HUES64 (cell line): ENCODE results near the gene SCP2.

Experiments
- H3K27ac ChIP-seq: 2 replicates; pipeline ENCODE4 v1.7.0; 2013; ENCODE audit warnings: low read depth, low read length, inconsistent platforms
- H3K27me3 ChIP-seq: 2 replicates; pipeline ENCODE4 v1.6.1; 2013; ENCODE audit warnings: mild to moderate bottlenecking, low read length; ENCODE audit not compliant: insufficient read depth
- H3K36me3 ChIP-seq: 2 replicates; pipeline ENCODE4 v1.6.1; 2013; ENCODE audit warnings: mild to moderate bottlenecking, low read length; ENCODE audit not compliant: insufficient read depth
- H3K4me1 ChIP-seq: 2 replicates; pipeline ENCODE4 v1.6.1; 2013; ENCODE audit warnings: mild to moderate bottlenecking, low read length, moderate library complexity; ENCODE audit not compliant: insufficient read depth
- H3K4me3 ChIP-seq: 2 replicates; pipeline ENCODE4 v1.5.1; 2013; ENCODE audit warnings: mild to moderate bottlenecking, low read length, moderate library complexity
- H3K9ac ChIP-seq: 2 replicates; pipeline ENCODE4 v1.6.1; 2013; ENCODE audit warnings: mild to moderate bottlenecking, low read depth, low read length
- H3K9me3 ChIP-seq: 2 replicates; pipeline ENCODE4 v1.6.1; 2013; ENCODE audit warnings: low read depth, low read length; ENCODE audit not compliant: insufficient read depth
- WGBS: fragments of 150-250, 120-280 bp; methylation state at CpG from one replicate; pipeline ENCODE4 v1.1.7; 2013; ENCODE audit warnings: missing lambda C conversion rate; 5-methylcytosine and 5-hydroxymethylcytosine counted together

SCP2 gene

DNA sequence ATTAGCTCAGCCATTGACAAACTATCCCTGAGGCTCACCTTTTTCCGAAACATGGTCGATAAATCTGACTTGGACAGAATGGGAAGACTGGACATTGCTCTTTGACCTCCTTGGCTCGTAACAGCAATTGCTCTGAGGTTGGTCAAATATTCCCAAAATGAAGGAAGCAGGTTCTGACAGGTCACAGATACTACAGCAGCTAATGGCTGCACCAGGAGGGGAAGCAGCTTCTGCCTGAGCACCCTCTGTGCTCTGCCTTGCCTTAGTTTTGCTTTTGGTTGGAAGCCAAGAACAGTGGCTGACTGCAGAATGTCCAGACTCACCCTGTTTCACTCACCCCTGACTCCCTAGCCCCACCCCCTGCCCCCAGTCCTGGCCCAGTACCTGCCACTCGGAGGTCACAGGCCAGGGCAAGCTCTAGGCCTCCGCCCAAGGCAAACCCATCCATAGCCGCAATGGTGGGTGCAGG lies 20.9 kb upstream of the SCP2 start:
- H3K27me3 ChIP-seq = no peaks in the 10 kb centered on the region
- no peak overlapping the region for H3K9ac ChIP-seq
- H3K9me3 ChIP-seq = no peaks in the 10 kb centered on the region
- no peak overlapping the region for H3K4me3 ChIP-seq
- H3K27ac ChIP-seq = no peak overlapping the region
- 95% methylated on average over 6 of the region's 6 CpGs for WGBS
- H3K4me1 ChIP-seq = peaks cover 6% of the 10 kb centered on the region
- no peaks in the 10 kb centered on the region for H3K36me3 ChIP-seq

DNA sequence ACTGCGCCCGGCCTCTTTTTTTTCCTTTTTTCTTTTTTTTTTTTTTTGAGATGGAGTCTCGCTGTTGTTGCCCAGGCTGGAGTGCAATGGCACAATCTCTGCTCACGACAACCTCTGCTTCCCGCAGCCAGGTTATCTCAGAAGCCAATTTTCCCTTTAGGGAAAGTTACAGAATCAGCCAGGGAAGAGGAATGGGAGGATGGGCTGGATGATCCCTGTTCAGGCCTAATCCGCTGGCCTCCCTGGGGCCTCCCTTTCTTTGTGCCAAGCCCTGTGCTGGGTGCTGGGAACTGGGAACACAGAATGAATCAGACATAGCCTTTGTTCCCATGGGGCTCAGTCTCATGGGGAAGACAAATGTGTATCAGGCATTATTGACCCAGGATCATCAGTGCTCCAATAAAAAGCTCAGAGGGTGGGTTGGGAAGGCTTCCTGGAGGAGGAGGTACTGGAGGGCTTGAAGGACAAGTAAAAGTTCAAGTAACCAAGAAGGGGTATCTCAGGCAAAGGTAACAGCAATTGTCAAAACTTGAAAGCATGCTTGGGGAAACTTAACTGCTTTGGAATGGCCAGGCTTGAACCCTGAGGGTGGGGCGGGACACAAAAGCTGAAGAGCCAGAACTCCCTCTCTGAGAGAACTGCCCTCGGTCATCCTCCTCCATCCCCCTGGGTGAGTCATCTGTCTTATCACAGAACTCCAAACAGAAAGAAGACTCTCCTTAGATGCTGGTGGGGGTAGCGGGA lies 19.8 kb upstream of the SCP2 start:
- no peaks in the 10 kb centered on the region for H3K27me3 ChIP-seq
- H3K9me3 ChIP-seq = no peaks in the 10 kb centered on the region
- 89% methylated on average over 9 of the region's 9 CpGs for WGBS
- H3K27ac ChIP-seq = no peak overlapping the region
- H3K36me3 ChIP-seq = no peaks in the 10 kb centered on the region
- H3K9ac ChIP-seq = no peak overlapping the region
- peaks cover 6% of the 10 kb centered on the region for H3K4me1 ChIP-seq
- H3K4me3 ChIP-seq = no peak overlapping the region

DNA sequence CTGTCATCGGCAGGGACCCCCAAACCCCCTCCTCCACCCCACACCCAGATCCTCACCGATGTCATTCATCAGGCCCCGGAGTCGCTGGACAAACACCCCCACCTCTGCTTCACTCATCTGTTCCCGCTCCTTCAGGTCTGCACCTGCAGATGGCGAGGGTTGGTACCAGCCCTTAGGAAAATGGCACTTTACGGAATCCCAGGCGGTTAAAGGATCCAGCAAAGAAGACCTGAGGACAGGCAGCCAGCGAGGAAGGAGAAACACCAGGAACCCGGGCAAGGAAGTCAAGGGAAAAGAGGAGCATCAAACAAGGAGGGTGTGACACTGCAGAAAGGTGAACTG lies 19.3 kb upstream of the SCP2 start:
- Histone ChIP-seq H3K9me3 (no peaks in the 10 kb centered on the region), H3K9ac (no peak overlapping the region), H3K27me3 (no peaks in the 10 kb centered on the region), H3K27ac (no peak overlapping the region), H3K4me1 (peaks cover 6% of the 10 kb centered on the region), H3K36me3 (no peaks in the 10 kb centered on the region), H3K4me3 (no peak overlapping the region)
- WGBS = 90% methylated on average over 10 of the region's 10 CpGs

DNA sequence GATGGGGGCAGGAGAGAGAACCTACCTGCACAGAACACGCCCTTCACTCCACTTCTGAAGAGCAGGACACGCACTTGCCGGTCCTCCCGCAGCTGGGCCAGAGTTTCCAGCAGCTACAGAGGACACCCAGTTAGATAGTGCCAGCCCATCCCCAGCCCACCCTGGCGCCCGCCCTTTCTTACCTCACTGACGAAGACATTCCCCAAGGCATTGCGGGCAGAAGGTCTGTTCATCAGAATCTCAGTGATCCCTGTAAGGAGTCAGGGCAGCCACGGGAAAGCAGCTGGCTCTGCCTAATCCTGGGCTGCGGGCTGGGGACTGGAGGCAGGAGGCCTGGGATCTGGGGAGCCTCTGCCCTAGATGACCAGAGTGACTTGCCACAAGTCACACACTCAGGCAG lies 15.5 kb upstream of the SCP2 start:
- Histone ChIP-seq H3K36me3 (no peaks in the 10 kb centered on the region), H3K27ac (no peak overlapping the region), H3K4me3 (no peak overlapping the region), H3K4me1 (peaks cover 5% of the 10 kb centered on the region), H3K27me3 (no peaks in the 10 kb centered on the region), H3K9ac (no peak overlapping the region), H3K9me3 (no peaks in the 10 kb centered on the region)
- 85% methylated on average over 10 of the region's 10 CpGs for WGBS

DNA sequence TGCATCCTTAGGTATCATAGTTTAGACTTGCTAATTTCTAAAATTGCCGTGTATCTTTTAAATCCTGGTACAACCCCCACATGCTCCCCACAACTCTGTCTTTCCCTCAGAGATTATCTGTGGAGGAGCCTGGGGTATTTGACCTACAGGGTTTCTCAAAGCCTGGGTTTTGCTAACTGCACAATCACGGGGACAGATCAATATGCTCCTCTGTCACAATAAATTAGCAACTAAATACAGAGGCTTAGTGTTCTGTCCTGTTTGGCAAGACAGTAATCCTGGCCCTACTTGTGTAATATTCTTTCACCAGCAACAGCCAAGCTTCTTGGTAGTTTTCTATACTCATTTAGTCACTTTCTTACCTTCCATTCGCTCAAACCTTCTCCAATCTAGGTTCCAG lies 14.1 kb upstream of the SCP2 start:
- H3K9ac ChIP-seq = no peak overlapping the region
- H3K27ac ChIP-seq = no peak overlapping the region
- H3K36me3 ChIP-seq = no peaks in the 10 kb centered on the region
- WGBS = 88% methylated on average over 3 of the region's 3 CpGs
- no peak overlapping the region for H3K4me3 ChIP-seq
- H3K9me3 ChIP-seq = no peaks in the 10 kb centered on the region
- H3K4me1 ChIP-seq = peaks cover 5% of the 10 kb centered on the region
- H3K27me3 ChIP-seq = no peaks in the 10 kb centered on the region

DNA sequence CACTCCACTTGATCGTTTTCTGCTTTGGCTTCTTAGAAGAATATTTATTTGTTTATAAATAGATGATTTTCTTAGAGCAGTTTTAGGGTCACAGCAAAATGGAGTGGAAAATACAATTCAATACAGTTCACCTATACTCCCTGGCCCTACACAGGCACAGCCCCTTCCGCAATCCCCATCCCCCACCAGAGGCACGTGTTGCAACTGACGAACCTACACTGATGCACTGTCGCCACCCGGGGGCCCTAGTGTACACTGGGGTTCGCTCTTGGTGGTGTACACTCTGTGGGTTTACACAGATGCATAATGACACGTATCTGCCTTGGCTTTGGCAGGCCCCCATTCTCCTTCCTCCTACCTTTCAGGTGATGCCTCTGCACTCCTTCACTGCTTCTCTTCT lies 13.5 kb upstream of the SCP2 start:
- Histone ChIP-seq H3K9me3 (no peaks in the 10 kb centered on the region), H3K9ac (no peak overlapping the region), H3K4me1 (peaks cover 5% of the 10 kb centered on the region), H3K36me3 (no peaks in the 10 kb centered on the region), H3K27ac (no peak overlapping the region), H3K4me3 (no peak overlapping the region), H3K27me3 (no peaks in the 10 kb centered on the region)
- WGBS = 64% methylated on average over 7 of the region's 8 CpGs

DNA sequence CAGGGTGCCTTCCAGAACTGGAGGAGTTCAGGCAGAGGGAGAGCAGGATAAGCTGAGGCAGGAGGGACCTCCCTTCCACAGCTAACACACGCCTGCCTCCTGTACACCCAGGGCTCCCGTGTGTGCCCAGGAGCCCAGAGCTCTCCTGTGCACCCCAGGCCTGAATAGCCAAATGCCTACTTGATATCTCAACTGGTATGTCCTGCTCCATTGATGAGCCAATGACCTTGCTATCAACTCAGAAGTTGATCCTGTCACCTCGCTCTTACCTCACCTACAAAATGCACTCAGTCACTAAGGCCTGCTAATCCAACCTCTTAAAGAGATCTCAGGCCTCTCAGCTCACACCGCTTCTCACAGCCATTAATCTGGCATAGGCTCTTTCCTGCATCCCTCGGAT lies 12.6 kb upstream of the SCP2 start:
- 88% methylated on average over 5 of the region's 5 CpGs for WGBS
- Histone ChIP-seq H3K4me1 (peaks cover 5% of the 10 kb centered on the region), H3K27ac (no peak overlapping the region), H3K4me3 (no peak overlapping the region), H3K36me3 (no peaks in the 10 kb centered on the region), H3K27me3 (peaks cover 1% of the 10 kb centered on the region), H3K9me3 (no peaks in the 10 kb centered on the region), H3K9ac (no peak overlapping the region)

DNA sequence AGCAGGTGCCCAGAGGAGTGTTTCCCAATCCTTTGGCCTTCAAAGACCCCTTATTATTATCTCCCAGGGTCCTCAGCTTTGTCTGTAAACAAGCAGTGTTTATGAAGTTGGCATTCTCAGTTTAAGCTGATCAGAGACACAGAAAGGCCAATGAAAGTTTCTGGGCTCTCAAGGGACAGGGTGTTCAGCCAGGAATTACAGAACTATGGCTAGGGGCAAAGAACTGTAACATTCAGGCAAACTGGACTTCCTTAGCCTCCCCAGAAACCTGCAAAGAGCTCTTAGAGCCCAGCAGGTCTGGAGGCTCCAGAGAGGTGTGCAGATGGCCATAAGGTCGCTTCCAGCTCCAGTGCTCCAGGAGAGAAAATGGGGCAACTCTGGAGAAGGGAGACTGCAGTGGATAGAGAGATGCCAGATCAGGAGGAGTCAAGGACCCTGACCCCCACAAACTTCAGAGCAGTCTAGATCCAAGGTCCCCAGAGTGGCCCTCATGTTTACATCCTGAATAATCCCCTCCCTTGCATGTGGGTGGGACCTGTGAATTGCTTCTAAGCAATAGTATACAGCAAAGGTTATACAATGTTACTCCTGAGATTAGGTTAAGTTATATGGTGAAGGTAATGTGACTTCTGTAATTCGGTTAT lies 11.7 kb upstream of the SCP2 start:
- WGBS = 84% methylated on average over 2 of the region's 2 CpGs
- Histone ChIP-seq H3K27ac (no peak overlapping the region), H3K4me1 (peaks cover 5% of the 10 kb centered on the region), H3K4me3 (no peak overlapping the region), H3K9ac (no peak overlapping the region), H3K9me3 (no peaks in the 10 kb centered on the region), H3K27me3 (peaks cover 10% of the 10 kb centered on the region), H3K36me3 (no peaks in the 10 kb centered on the region)

DNA sequence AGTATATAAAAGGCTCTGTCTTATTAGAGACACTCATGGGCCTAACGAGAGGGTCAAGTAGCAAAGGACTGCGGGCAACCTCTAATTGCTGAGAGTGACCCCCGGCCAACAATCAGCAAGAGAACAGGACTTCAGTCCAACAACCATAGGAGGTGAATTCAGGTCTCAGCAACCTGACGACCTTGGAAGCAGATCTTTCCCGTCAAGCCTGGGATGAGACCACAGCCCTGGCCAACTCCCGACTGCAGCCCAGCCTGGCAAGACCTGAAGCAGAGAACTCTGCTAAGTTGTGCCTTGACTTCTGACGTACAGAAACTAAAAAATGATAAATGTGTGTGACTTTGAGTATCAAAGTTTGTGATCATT lies 11.2 kb upstream of the SCP2 start:
- Histone ChIP-seq H3K9ac (no peak overlapping the region), H3K9me3 (no peaks in the 10 kb centered on the region), H3K27me3 (peaks cover 15% of the 10 kb centered on the region), H3K4me1 (peaks cover 5% of the 10 kb centered on the region), H3K4me3 (no peak overlapping the region), H3K27ac (no peak overlapping the region), H3K36me3 (no peaks in the 10 kb centered on the region)
- WGBS = 93% methylated on average over 7 of the region's 7 CpGs

DNA sequence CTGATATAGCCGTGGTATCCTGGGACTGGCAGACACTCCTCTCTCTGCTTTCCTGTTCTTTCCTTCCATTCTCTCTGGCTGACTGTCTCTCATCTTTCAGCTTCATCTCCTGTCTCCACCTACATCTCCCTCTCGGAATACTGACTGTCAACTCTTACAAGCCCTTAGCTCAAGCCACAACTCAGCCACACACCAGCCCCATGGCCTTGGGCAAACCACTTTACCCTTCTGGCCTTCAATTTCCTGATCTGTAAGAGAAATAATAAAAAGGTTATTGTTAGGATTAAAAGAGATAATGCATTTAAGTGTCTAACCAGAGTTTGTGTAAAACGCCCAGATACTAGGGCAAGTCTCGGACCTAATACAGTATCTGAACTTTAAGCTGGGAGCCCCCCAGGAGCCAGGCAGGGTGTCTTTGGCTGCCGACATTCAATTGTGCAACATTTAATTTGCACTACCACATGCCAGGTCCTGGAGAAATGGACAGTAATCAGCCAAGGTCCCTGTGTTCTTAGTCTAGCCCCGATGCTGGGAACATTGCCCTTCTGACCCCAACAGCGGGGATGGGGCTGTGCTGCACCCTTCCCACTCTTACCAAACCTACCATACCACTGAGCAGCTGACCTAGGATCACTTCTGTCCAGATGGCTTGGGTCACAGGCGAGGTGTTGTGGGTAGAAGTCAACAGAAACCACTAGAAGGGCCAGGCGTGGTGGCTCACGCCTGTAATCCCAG lies 10.7 kb upstream of the SCP2 start:
- 92% methylated on average over 10 of the region's 10 CpGs for WGBS
- H3K27me3 ChIP-seq = peaks cover 21% of the 10 kb centered on the region
- no peaks in the 10 kb centered on the region for H3K9me3 ChIP-seq
- no peak overlapping the region for H3K9ac ChIP-seq
- no peaks in the 10 kb centered on the region for H3K36me3 ChIP-seq
- H3K4me3 ChIP-seq = no peak overlapping the region
- H3K27ac ChIP-seq = no peak overlapping the region
- peaks cover 5% of the 10 kb centered on the region for H3K4me1 ChIP-seq

DNA sequence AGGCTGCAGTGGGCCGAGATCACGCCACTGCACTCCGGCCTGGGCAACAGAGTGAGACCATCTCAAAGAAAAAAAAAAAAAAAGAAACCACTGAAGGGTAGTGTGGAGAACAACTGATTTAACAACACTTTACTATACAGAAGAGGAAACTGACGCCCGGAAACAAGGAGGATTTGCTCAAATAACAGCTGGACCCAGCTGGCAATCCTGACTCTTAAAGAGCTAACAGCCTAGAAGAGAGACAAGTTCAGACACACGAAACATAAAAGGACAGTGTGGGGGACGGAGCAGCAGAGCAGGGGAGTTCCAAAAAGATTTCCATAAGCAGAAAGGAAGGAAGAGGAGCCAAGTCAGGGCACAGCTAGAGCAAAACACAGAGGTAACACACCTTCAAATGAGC lies 9.9 kb upstream of the SCP2 start:
- Histone ChIP-seq H3K4me1 (peaks cover 5% of the 10 kb centered on the region), H3K9me3 (no peaks in the 10 kb centered on the region), H3K4me3 (no peak overlapping the region), H3K9ac (no peak overlapping the region), H3K36me3 (no peaks in the 10 kb centered on the region), H3K27ac (no peak overlapping the region), H3K27me3 (peaks cover 28% of the 10 kb centered on the region)
- 96% methylated on average over 4 of the region's 7 CpGs for WGBS
